Fibroblast of peridontal ligament (primary cell): Measurements from ENCODE around the gene TMEM127.
"Not testable (repeated sequence)": the region's sequence is repeated elsewhere in the genome, so short reads cannot be mapped to it uniquely, and the experiment has no call there.

Experiments
- DNase-seq: peaks from one replicate; pipeline ENCODE4 v3.0.0-alpha.2; 2010; ENCODE audit errors: extremely low read depth

Gene TMEM127

GRCh38 chr2:96264086-96264485 is 1.7 kb downstream of the TMEM127 start:
- peak; percentile 20 for DNase-seq

GRCh38 chr2:96262306-96262705 is 3.5 kb downstream of the TMEM127 start:
- no peak for DNase-seq

GRCh38 chr2:96261328-96262003 is 4.3 kb downstream of the TMEM127 start:
- DNase-seq: no peak

GRCh38 chr2:96260387-96261260 is 5.2 kb downstream of the TMEM127 start:
- DNase-seq: peak; percentile 90

- DNase-seq: no peak
Observed at GRCh38 chr2:96259497-96259921, 6.3 kb downstream of the TMEM127 start.

- peak; percentile 19 for DNase-seq
Observed at GRCh38 chr2:96258166-96259022, 7.4 kb downstream of the TMEM127 start.

GRCh38 chr2:96257744-96258143 is 8.1 kb downstream of the TMEM127 start:
- DNase-seq: not testable (repeated sequence)

GRCh38 chr2:96256611-96257113 is 9.1 kb downstream of the TMEM127 start:
- no peak for DNase-seq

GRCh38 chr2:96254571-96254970 is 11.2 kb downstream of the TMEM127 start:
- DNase-seq: no peak

GRCh38 chr2:96253006-96253405 is 12.8 kb downstream of the TMEM127 start:
- no peak for DNase-seq

GRCh38 chr2:96252526-96252925 is 13.3 kb downstream of the TMEM127 start:
- DNase-seq: no peak

GRCh38 chr2:96251721-96252292 is 14.0 kb downstream of the TMEM127 start:
- peak; percentile 87 for DNase-seq

GRCh38 chr2:96250188-96250587 is 15.6 kb downstream of the TMEM127 start:
- no peak for DNase-seq

- peak; percentile 91 for DNase-seq
Observed at GRCh38 chr2:96249654-96250053, 16.1 kb downstream of the TMEM127 start.

- no peak for DNase-seq
Observed at GRCh38 chr2:96248624-96249023, 17.2 kb downstream of the TMEM127 start.

- no peak for DNase-seq
Observed at GRCh38 chr2:96247896-96248295, 17.9 kb downstream of the TMEM127 start.

- DNase-seq: no peak
Observed at GRCh38 chr2:96247009-96247408, 18.8 kb downstream of the TMEM127 start.

- DNase-seq: peak; percentile 38
Observed at GRCh38 chr2:96245609-96246390, 20.0 kb downstream of the TMEM127 start.

GRCh38 chr2:96243843-96244242 is 22.0 kb downstream of the TMEM127 start:
- no peak for DNase-seq

- DNase-seq: peak; percentile 76
Observed at GRCh38 chr2:96241900-96242611, 23.7 kb downstream of the TMEM127 start.
